Uterus (tissue), 2 donors: ENCODE measurements around the gene ZC3H15.

Experiments
- POLR2A ChIP-seq, 2 donors: fragments of 450-650 bp; IDR thresholded peaks; one replicate each; pipeline ENCODE4 v1.6.1; 2016; ENCODE audit warnings: antibody characterized with exemption in 2 of 2, mild to moderate bottlenecking in 1 of 2, moderate library complexity in 1 of 2
- TF ChIP-seq, protein P1 (sequence below), 4 experiments: fragments of 200-600 bp in 2 of 4; fragments of 450-650 bp in 2 of 4; sonication (generic) in 2 of 4; IDR thresholded peaks; one replicate each; pipeline ENCODE4 v1.5.1; 2016 to 2019; ENCODE audit warnings: antibody characterized with exemption in 4 of 4, mild to moderate bottlenecking in 2 of 4, moderate library complexity in 1 of 4

DNA sequence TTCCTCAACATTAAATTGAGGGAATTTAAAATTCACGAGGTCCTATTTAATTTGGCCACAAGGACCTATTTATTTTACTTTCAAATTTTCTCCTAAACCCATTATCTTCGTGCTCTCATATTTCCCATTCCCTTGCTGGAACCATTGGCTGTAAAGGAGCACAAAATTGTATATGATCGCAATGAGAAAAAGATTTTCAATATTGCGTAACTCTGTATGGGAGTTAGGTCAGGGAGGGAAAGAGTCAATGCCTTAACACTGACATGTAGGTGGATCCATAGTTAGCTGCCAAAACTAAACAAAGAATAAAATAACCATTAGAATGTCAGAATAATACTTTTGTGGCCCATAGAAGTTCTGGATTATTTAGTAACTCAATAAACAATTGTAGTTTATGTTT, 40.6 kb upstream of the ZC3H15 start:
- TF ChIP-seq POLR2A (IDR thresholded peaks at IDR 0.05) = no peak
- TF ChIP-seq, protein P1, sequence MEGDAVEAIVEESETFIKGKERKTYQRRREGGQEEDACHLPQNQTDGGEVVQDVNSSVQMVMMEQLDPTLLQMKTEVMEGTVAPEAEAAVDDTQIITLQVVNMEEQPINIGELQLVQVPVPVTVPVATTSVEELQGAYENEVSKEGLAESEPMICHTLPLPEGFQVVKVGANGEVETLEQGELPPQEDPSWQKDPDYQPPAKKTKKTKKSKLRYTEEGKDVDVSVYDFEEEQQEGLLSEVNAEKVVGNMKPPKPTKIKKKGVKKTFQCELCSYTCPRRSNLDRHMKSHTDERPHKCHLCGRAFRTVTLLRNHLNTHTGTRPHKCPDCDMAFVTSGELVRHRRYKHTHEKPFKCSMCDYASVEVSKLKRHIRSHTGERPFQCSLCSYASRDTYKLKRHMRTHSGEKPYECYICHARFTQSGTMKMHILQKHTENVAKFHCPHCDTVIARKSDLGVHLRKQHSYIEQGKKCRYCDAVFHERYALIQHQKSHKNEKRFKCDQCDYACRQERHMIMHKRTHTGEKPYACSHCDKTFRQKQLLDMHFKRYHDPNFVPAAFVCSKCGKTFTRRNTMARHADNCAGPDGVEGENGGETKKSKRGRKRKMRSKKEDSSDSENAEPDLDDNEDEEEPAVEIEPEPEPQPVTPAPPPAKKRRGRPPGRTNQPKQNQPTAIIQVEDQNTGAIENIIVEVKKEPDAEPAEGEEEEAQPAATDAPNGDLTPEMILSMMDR (IDR thresholded peaks at IDR 0.05) = no peak
